Germinal center (tissue), 1 donor: Measurements from ENCODE around the gene KRT10.
"Not testable (repeated sequence)": the region's sequence is repeated elsewhere in the genome, so short reads cannot be mapped to it uniquely, and the experiment has no call there.

ENCODE experiments used
- DNase-seq: peaks from one replicate; pipeline ENCODE4 v3.0.0; 2012; ENCODE audit warnings: mixed read lengths, low spot score

The KRT10 gene

DNA sequence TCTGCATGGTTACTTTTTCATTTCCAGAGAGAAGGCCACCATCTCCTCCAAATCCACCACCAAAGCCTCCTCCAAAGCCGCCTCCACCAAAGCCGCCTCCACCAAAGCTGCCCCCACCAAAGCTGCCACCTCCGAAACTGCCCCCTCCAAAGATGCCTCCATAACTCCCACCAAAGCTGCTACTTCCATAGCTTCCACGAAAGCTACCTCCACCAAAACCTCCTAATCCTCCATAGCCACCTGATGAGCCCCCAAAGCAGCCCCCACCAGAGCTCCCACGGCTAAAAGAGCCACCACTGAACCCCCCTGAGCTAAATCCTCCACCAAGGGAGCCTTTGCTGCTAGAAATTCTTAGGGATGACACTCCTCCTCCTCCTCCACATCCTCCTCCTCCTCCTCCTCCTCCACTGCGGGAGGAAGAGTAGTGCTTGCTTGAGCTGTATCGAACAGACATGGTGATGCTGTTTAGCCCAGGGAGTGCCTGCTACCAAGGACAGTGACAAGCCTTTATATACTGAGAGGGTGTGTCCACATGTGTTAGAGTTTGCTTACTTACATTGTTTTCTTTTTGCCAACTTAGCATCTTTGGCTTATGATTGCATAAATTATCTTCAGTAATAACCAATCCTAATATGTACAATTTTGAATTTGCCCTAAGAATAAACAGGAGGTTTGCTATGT lies at the start of gene KRT10:
Gene KRT10 (minus strand): TSS at position 483 of the 681 bp plus-strand sequence. CDS start 29 bp downstream, at position 454.
- DNase-seq: no peak

DNA sequence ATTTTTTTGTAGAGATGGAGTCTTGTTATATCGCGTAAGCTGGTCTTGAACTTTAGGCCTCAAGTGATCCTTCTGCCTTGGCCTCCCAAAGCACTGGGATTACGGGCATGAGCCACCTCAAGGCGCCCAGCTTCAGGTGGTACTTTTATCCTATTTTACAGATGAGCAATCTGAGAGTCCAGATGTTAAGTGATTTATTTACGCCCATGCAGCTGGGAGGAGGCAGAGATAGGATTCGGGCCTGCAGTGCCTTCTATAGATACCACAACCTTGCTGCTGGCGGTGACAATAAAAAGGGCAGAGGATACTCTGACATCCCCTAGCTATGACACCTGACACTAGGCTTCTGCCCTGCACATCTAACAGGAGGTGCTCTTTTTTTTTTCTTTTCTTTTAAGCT lies 48.9 kb upstream of the KRT10 start:
- no peak for DNase-seq

DNA sequence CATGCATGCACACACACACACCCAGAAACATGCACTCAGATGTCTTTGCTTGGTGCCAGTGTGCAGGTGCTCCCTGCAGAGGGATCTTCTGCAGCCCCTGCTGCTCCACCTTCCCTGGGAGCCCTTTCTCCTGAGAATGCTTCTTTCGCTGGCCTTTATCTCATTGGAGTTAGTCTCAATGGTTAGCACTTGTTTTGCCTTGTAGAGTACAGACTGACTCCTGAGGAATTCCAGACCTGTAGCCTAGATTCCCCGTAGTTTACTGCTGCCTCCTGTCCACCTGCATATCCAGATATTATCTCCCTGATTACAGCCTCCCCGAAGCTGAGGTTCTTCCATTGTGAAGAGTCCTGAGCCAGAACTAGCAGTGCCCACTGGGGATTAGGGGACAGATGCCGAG lies 47.7 kb upstream of the KRT10 start:
- no peak for DNase-seq

DNA sequence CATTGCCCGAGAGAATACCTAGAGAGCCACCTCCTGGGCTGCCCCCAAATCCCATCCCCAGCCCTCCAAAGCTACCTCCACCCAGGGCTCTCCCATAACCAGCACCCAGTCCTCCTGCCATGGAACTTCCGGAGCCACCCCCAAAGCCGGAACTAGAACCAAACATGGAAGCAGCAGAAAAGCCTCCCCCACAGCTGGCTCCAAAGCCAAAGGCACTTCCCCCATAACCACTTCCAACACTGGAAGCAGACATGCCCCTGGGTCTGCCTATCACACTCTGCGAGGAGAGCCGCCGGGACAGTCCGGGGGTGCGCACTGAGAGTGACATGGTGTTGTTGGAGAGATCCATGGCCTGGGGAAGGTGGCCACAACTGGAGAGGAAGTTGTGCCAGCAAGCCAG lies 44.4 kb upstream of the KRT10 start, which contains the start of gene KRT12:
Gene KRT12 (minus strand): TSS at position 386 of the 400 bp plus-strand sequence. CDS start 37 bp downstream, at position 349.
- no peak for DNase-seq

- no peak for DNase-seq
Measured at GRCh38 chr17:40864661-40865390, 42.4 kb upstream of the KRT10 start.

GRCh38 chr17:40862985-40863733 lies 40.7 kb upstream of the KRT10 start:
- DNase-seq: peak; percentile 11

DNA sequence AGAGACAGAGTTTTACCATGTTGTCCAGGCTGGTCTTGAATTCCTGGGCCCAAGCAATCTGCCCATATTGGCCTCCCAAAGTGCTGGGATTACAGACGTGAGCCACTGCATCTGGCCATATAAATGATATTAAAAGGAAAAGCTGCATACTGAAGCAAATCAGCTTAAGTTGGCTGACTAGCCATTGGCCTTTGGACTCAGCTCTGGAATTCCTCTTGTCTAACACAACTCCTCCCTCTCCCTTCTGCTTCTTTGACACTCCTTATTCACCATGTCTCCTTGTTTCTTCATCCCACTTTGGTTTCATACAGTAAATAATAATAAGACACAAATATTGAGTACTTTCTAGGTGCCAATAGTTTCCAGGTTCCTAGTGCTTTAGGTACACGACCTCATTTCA lies 37.1 kb upstream of the KRT10 start:
- no peak for DNase-seq

GRCh38 chr17:40858667-40859066 lies 36.3 kb upstream of the KRT10 start:
- DNase-seq: not testable (repeated sequence)

DNA sequence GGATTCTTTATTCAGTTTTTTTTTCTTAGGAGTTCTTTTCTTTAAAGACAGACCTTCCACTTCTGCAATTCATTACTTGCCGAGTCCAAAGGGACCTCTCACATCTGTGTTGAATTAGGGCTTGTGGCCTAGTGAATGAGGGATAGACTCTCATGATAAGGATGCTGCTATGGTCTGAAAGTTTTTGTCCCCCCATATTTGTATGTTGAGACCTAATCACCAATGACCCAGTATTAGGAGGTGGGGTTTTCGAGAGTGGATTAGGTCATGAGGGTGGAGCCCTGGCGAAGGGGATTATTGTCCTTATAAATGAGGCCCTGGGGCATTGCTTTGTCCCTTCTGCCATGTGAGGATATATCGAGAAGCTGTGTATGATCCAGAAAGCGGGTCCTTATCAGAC lies 35.1 kb upstream of the KRT10 start:
- no peak for DNase-seq

DNA sequence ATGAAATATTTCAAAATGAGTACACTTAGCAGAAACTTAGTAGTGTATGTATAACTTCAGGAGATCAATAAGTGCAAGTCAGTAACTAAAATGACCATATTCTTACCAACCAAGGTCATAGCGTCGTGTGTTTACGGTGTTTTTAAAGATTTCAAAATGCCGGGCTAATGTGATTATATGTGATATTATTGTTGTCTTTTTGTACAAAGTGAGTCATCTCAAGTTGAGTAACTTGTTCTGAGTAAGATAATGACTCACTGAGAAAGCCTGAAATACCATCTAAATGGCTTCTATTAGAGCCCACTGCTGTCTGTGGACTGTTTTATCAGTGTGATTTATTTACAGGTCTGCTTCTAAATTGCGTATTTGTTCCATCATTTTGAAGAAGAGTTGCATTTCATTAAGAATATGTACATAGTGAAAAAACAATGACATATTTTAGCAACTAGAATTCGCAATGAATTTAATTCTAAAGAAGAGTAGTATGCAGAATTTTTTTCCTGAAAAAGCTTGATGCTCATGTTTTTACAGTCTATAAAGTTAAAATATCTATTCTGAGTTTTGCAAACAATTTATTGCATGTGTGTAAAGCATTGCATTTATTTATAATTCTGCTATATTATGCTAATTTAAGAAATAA lies 31.9 kb upstream of the KRT10 start:
- DNase-seq: no peak

DNA sequence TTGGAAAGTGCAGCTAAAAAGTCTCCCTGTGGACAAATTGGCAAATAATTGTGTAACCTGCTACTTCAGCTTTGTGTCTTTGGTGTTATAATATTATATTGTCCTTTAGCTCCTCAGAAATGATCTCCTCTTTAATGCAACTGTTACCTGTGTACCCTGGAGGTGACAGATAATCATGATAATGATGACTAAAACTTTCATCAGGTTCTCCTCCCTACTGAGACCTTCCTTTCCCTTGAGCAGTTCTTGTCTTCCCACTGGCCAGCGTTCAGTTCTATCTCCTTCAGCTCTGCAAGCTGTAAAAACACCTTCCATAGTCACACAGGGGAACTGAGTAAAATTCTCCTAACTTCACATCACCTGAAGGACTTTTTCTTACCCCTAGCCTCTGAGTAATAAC lies 29.9 kb upstream of the KRT10 start:
- DNase-seq: no peak

DNA sequence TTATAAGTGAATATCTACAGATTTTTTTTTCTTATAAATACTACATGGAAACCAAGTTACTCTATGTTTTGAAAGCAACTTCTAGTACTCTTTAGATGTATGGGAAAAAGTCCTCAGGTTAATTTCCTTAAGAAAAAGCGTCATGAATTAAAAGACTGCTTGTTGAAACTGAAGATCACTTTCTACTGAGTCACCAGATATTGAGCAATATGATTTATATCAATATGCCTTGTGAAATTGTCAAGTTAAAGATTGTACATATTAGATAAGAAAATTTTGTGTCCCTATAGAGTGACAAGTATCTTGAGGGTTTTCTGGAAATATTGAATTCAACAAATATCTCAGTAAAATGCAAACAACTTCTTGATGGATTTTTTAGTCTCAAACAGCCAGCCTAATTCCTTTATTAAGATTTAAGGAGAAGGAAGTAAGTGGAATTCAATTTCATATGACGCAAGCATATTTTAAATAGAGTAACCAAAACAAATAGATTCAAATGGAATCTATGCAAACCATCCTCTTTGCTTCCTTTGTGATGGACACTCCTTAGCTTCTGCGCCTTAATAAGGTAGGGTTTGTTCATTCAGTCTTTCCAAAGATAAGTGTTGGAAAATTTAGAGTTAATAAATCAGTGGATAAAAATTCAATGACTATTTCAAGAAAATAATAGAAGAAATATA lies 28.0 kb upstream of the KRT10 start:
- no peak for DNase-seq

- no peak for DNase-seq
Measured at GRCh38 chr17:40849723-40850122, 27.3 kb upstream of the KRT10 start.

GRCh38 chr17:40848583-40849235 lies 26.3 kb upstream of the KRT10 start:
- DNase-seq: no peak

DNA sequence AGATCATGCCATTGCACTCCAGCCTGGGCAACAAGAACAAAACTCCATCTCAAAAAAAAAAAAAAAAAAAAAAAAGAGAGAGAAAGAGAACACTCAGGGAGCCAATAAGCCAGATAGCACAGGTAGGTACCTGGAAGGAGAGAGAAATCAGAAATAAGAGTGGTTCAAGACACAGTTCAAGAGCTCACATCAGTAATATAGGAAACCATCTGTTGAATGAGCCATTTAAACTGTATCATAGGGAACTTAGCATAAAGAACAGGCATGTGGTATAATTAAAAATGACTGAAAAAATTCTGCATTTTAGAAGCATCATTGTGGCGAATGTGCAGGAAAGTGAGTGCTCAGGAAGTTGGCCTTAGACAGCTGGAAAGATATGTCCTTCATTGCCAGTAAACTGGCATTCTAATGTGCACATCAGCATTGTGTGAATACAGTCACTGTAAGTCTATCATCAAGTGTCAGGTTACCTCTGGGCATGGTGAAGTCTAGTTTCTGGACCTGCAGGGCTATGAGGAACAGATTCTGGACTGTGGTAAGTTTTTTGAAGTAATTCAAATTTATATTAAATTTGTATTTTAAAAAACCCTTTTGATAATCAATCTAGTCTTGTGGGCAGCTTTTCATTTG lies 24.2 kb upstream of the KRT10 start:
- DNase-seq: no peak

- DNase-seq: no peak
Measured at GRCh38 chr17:40844671-40845107, 22.3 kb upstream of the KRT10 start.

GRCh38 chr17:40843242-40843641 lies 20.8 kb upstream of the KRT10 start:
- no peak for DNase-seq

- no peak for DNase-seq
Measured at GRCh38 chr17:40841246-40841645, 18.8 kb upstream of the KRT10 start.

DNA sequence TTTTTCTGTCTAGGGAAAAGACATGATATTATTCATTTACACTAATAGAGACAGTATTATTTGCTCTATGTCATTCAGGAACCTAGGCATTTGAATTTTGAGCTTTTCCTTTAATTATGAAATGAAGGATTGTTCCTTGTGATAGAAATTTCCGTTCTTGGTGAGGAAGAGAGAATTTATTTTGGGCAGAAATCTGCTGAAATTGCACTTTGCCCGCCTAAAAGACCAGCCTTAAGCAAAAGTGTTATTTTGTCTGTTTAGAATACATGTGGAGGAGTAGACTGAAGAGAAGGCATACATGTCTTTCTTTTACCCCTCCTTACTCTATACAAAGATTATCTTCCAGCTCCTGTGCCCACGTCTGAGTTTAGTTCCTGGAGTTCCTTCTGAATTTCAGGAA lies 16.8 kb upstream of the KRT10 start:
- no peak for DNase-seq

GRCh38 chr17:40836020-40836419 lies 13.6 kb upstream of the KRT10 start:
- DNase-seq: no peak

DNA sequence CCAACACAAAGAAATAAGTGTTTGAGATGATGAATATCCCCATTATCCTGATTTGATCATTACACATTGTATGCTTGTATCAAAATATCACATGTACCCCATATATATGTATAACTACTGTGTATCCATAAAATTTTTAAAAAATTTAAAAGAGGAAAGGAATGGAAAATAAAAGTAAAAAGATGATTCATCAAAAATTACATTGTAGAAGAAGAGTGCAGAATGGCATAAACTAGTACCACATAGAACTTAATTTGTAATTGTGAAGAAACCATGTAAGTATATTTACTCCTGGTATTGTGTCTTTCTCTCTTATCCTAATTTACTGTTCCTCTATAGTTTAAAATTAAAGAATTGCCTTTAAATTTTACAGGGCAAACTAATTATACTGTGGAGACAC lies 11.5 kb upstream of the KRT10 start:
- no peak for DNase-seq
